ENCODE results near the gene LTBP1. TPM values are rescaled to one million over a fixed set of nuclear protein-coding genes. Genes with fewer than 3 reads are reported as not detected.

Gene LTBP1
- total and polyA plus RNA-seq, 8 donors: 11.0 to 134 (median 25.6) TPM

GRCh38 chr2:32952761-32953476 is 6.2 kb downstream of the LTBP1 start:
- no peaks in the 10 kb centered on the region for H3K9me3 ChIP-seq
- no peak overlapping the region for H3K4me3 ChIP-seq
- peaks cover 0 to 22% (median 6%) of the 10 kb centered on the region in 4 donors for H3K4me1 ChIP-seq
- intact Hi-C loops (cut with DNase I; ENCODE audit: low total_unique reads): loop anchor here (10.0 kb wide), 1 partner anchor 178 kb away; no protein-coding TSS in a partner anchor
- peak overlapping the region in 1 of 5 donors; percentile 13 for H3K27ac ChIP-seq
- WGBS, 5 donors: 74 to 87% (median 84%) methylated on average over 10 of the region's 10 CpGs
- no peaks in the 10 kb centered on the region for H3K36me3 ChIP-seq
- TF ChIP-seq POLR2A (IDR thresholded peaks at IDR 0.05): no peak
- TF ChIP-seq, protein P1, sequence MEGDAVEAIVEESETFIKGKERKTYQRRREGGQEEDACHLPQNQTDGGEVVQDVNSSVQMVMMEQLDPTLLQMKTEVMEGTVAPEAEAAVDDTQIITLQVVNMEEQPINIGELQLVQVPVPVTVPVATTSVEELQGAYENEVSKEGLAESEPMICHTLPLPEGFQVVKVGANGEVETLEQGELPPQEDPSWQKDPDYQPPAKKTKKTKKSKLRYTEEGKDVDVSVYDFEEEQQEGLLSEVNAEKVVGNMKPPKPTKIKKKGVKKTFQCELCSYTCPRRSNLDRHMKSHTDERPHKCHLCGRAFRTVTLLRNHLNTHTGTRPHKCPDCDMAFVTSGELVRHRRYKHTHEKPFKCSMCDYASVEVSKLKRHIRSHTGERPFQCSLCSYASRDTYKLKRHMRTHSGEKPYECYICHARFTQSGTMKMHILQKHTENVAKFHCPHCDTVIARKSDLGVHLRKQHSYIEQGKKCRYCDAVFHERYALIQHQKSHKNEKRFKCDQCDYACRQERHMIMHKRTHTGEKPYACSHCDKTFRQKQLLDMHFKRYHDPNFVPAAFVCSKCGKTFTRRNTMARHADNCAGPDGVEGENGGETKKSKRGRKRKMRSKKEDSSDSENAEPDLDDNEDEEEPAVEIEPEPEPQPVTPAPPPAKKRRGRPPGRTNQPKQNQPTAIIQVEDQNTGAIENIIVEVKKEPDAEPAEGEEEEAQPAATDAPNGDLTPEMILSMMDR (IDR thresholded peaks at IDR 0.05): no peak
- no peak for TF ChIP-seq EP300 (IDR thresholded peaks at IDR 0.05)
- TF ChIP-seq POLR2AphosphoS5 (IDR thresholded peaks at IDR 0.05): no peak
- DNase-seq: no peak
- H3K27me3 ChIP-seq: peaks cover 0 to 9% (median 0%) of the 10 kb centered on the region in 3 donors

- WGBS, 5 donors: 72 to 90% (median 77%) methylated on average over 5 of the region's 5 CpGs
- no peak overlapping the region for H3K4me3 ChIP-seq
- no peaks in the 10 kb centered on the region for H3K27me3 ChIP-seq
- intact Hi-C loops (cut with DNase I; ENCODE audit: low total_unique reads): loop anchor here (10.0 kb wide), 1 partner anchor 179 kb away; no protein-coding TSS in a partner anchor
- peak overlapping the region in 1 of 5 donors; percentile 13 for H3K27ac ChIP-seq
- H3K9me3 ChIP-seq: no peaks in the 10 kb centered on the region
- no peaks in the 10 kb centered on the region for H3K36me3 ChIP-seq
- H3K4me1 ChIP-seq: peaks cover 0 to 18% (median 0%) of the 10 kb centered on the region in 4 donors
- TF ChIP-seq, protein P1 (IDR thresholded peaks at IDR 0.05): no peak
- TF ChIP-seq POLR2AphosphoS5 (IDR thresholded peaks at IDR 0.05) (no peak), EP300 (IDR thresholded peaks at IDR 0.05) (no peak), POLR2A (IDR thresholded peaks at IDR 0.05) (no peak)
- DNase-seq: no peak
Observed at GRCh38 chr2:32954206-32954605, 7.5 kb downstream of the LTBP1 start.

- Histone ChIP-seq H3K27ac (no peak overlapping the region), H3K27me3 (no peaks in the 10 kb centered on the region), H3K9me3 (no peaks in the 10 kb centered on the region), H3K36me3 (no peaks in the 10 kb centered on the region), H3K4me3 (no peak overlapping the region), H3K4me1 (peaks cover 0 to 12% (median 0%) of the 10 kb centered on the region in 4 donors)
- no peak for DNase-seq
- TF ChIP-seq, protein P1 (IDR thresholded peaks at IDR 0.05): no peak
- no peak for TF ChIP-seq POLR2AphosphoS5 (IDR thresholded peaks at IDR 0.05)
- TF ChIP-seq POLR2A (IDR thresholded peaks at IDR 0.05): no peak
- TF ChIP-seq EP300 (IDR thresholded peaks at IDR 0.05): no peak
- intact Hi-C loops (cut with DNase I; ENCODE audit: low total_unique reads): loop anchor here (10.0 kb wide), 1 partner anchor 184 kb away; no protein-coding TSS in a partner anchor
Observed at GRCh38 chr2:32958821-32959220, 12.1 kb downstream of the LTBP1 start.

DNA sequence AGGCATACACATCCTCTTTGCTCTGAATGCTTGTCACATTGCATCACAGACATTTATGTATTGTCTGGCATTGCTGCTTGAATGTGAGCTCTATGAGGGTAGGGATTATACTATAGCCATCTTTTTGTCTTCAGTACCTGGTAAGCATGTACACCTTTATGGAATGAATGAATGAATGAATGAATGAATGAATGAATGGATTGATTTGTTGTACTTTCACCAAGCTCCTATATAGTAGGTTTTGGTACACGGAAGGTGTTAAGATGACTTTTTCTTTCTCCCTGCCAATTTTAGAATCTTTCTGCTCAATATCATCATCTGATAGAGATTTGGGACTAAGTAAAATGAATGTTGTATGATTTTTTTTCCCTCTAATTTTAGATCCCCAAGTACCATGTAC is 13.5 kb downstream of the LTBP1 start:
- TF ChIP-seq, protein P1 (IDR thresholded peaks at IDR 0.05): no peak
- TF ChIP-seq POLR2AphosphoS5 (IDR thresholded peaks at IDR 0.05) (no peak), EP300 (IDR thresholded peaks at IDR 0.05) (no peak), POLR2A (IDR thresholded peaks at IDR 0.05) (no peak)
- no peaks in the 10 kb centered on the region for H3K9me3 ChIP-seq
- no peak overlapping the region for H3K27ac ChIP-seq
- no peaks in the 10 kb centered on the region for H3K36me3 ChIP-seq
- intact Hi-C loops (cut with DNase I; ENCODE audit: low total_unique reads): no loop called here
- peaks cover 0 to 10% (median 0%) of the 10 kb centered on the region in 4 donors for H3K4me1 ChIP-seq
- no peak for DNase-seq
- H3K4me3 ChIP-seq: no peak overlapping the region
- 91 to 100% (median 97%) methylated on average over 1 of the region's 1 CpG for WGBS, 5 donors
- H3K27me3 ChIP-seq: no peaks in the 10 kb centered on the region
